GM23338 (cell line): ENCODE measurements around the gene CATSPERE. TPM values are rescaled to one million over a fixed set of nuclear protein-coding genes. Genes with fewer than 3 reads are reported as not detected.

Source experiments
- ATAC-seq: fragments of 200-7000 bp; cut with Tn5 transposase; 3 replicates; pipeline ENCODE4 v1.9.1; 2020
- DNase-seq: peaks from one replicate; pipeline ENCODE4 v3.0.0-alpha.2; 2015; ENCODE audit warnings: low spot score
- H2AFZ ChIP-seq: fragments of 200-600 bp; sonication (generic); 2 replicates; pipeline ENCODE4 v1.8.0; 2016; ENCODE audit warnings: antibody characterized with exemption, mild to moderate bottlenecking, moderate library complexity
- H3F3A ChIP-seq: fragments of 200-600 bp; sonication (generic); replicated peaks from 2 replicates; pipeline ENCODE4 v1.8.0; 2017; ENCODE audit warnings: antibody characterized with exemption, mixed run types, low read depth
- H3K27ac ChIP-seq: fragments of 200-600 bp; sonication (generic); 2 replicates; pipeline ENCODE4 v1.6.1; 2016; ENCODE audit warnings: low read depth
- H3K27me3 ChIP-seq: fragments of 200-600 bp; sonication (generic); 2 replicates; pipeline ENCODE4 v1.8.0; 2016; ENCODE audit warnings: mild to moderate bottlenecking, mixed run types, moderate library complexity; ENCODE audit not compliant: insufficient read depth
- H3K36me3 ChIP-seq: fragments of 200-600 bp; sonication (generic); 2 replicates; pipeline ENCODE4 v1.8.0; 2016; ENCODE audit warnings: mild to moderate bottlenecking; ENCODE audit not compliant: insufficient read depth
- H3K4me1 ChIP-seq: fragments of 200-600 bp; sonication (generic); 2 replicates; pipeline ENCODE4 v1.8.0; 2016; ENCODE audit warnings: mild to moderate bottlenecking, moderate library complexity; ENCODE audit not compliant: insufficient read depth
- H3K4me2 ChIP-seq: fragments of 200-600 bp; sonication (generic); 2 replicates; pipeline ENCODE4 v1.7.1; 2017; ENCODE audit warnings: mixed run types
- H3K4me3 ChIP-seq: fragments of 200-600 bp; sonication (generic); 2 replicates; pipeline ENCODE4 v1.6.1; 2016; ENCODE audit warnings: mixed run types
- H3K79me2 ChIP-seq: fragments of 200-600 bp; sonication (generic); replicated peaks from 2 replicates; pipeline ENCODE4 v1.8.0; 2017; ENCODE audit warnings: mild to moderate bottlenecking; ENCODE audit not compliant: insufficient read depth
- H3K9me2 ChIP-seq: fragments of 200-600 bp; sonication (generic); 2 replicates; pipeline ENCODE4 v1.8.0; 2017; ENCODE audit not compliant: insufficient read depth
- H4K20me1 ChIP-seq: fragments of 200-600 bp; sonication (generic); replicated peaks from 2 replicates; pipeline ENCODE4 v1.8.0; 2017; ENCODE audit warnings: mild to moderate bottlenecking; ENCODE audit not compliant: insufficient read depth
- H3K27ac Mint-ChIP-seq: 2 replicates; pipeline ENCODE4 v1.8.0; 2020; ENCODE audit warnings: inconsistent platforms, mild to moderate bottlenecking, moderate library complexity, mixed read lengths
- H3K27me3 Mint-ChIP-seq: 3 replicates; pipeline ENCODE4 v1.8.0; 2022; ENCODE audit warnings: low read depth, mild to moderate bottlenecking, moderate library complexity, mixed read lengths, inconsistent platforms; ENCODE audit not compliant: insufficient read depth, poor library complexity
- H3K36me3 Mint-ChIP-seq: 3 replicates; pipeline ENCODE4 v1.8.0; 2021; ENCODE audit warnings: low read depth, mild to moderate bottlenecking, inconsistent platforms, moderate library complexity, mixed read lengths
- H3K4me1 Mint-ChIP-seq: 3 replicates; pipeline ENCODE4 v1.8.0; 2020; ENCODE audit warnings: mild to moderate bottlenecking, inconsistent platforms, mixed read lengths
- H3K4me3 Mint-ChIP-seq: 3 replicates; pipeline ENCODE4 v1.8.0; 2021; ENCODE audit warnings: moderate library complexity, mild to moderate bottlenecking, inconsistent platforms, mixed read lengths
- H3K9me3 Mint-ChIP-seq: 3 replicates; pipeline ENCODE4 v1.8.0; 2020; ENCODE audit warnings: moderate library complexity, mild to moderate bottlenecking, inconsistent platforms, mixed read lengths
- STAT1 ChIP-seq: IDR thresholded peaks from one replicate; pipeline ENCODE4 v1.6.1; 2016; ENCODE audit warnings: antibody characterized with exemption; ENCODE audit not compliant: unreplicated experiment
- polyA plus RNA-seq: library from polyadenylated mRNA; unstranded; fragments of >200 nt; fragmentation: Nextera tagmentation; extraction: Ambion mirVana; gene quantifications from 2 replicates; pipeline ENCODE4 v1.2.1, GENCODE V29; 2016
- total RNA-seq: library from RNA; depleted of rRNA; stranded (reverse); fragments of >200 nt; shearing (Covaris generic); gene quantifications from 2 replicates; pipeline ENCODE4 v1.2.3, GENCODE V29; 2014
- TF ChIP-seq, protein P1 (sequence below): fragments of 250-450 bp; sonication (Bioruptor Pico); IDR thresholded peaks from 2 replicates; pipeline ENCODE4 v1.5.0; 2020; ENCODE audit warnings: mild to moderate bottlenecking, moderate library complexity
- TF ChIP-seq, protein P2 (sequence below): IDR thresholded peaks from 2 replicates; pipeline ENCODE4 v1.6.1; 2016; ENCODE audit warnings: antibody characterized with exemption
- TF ChIP-seq, protein P3 (sequence below), 2 experiments: fragments of 200-600 bp in 1 of 2; sonication (generic) in 1 of 2; conservative IDR thresholded peaks; 2 replicates each; pipeline versions ENCODE4 v1.5.1 to v1.6.1; 2016 to 2017; ENCODE audit warnings: antibody characterized with exemption in 2 of 2, low read depth in 2 of 2, mild to moderate bottlenecking in 2 of 2, moderate library complexity in 1 of 2

The CATSPERE gene
- total and polyA plus RNA-seq, 2 experiments from 2014 or later: 0.70 TPM; not detected in 1

- peaks cover 8% of the 10 kb centered on the region; the same call in 1 of the 2 replicates for H3K36me3 ChIP-seq
- Mint-ChIP-seq H3K27ac (no peak overlapping the region), H3K4me1 (peaks cover 20% of the 10 kb centered on the region), H3K4me3 (no peak overlapping the region), H3K27me3 (peaks cover 3% of the 10 kb centered on the region), H3K9me3 (no peaks in the 10 kb centered on the region), H3K36me3 (peaks cover 33% of the 10 kb centered on the region)
- H3K27me3 ChIP-seq: no peaks in the 10 kb centered on the region
- TF ChIP-seq, protein P1, sequence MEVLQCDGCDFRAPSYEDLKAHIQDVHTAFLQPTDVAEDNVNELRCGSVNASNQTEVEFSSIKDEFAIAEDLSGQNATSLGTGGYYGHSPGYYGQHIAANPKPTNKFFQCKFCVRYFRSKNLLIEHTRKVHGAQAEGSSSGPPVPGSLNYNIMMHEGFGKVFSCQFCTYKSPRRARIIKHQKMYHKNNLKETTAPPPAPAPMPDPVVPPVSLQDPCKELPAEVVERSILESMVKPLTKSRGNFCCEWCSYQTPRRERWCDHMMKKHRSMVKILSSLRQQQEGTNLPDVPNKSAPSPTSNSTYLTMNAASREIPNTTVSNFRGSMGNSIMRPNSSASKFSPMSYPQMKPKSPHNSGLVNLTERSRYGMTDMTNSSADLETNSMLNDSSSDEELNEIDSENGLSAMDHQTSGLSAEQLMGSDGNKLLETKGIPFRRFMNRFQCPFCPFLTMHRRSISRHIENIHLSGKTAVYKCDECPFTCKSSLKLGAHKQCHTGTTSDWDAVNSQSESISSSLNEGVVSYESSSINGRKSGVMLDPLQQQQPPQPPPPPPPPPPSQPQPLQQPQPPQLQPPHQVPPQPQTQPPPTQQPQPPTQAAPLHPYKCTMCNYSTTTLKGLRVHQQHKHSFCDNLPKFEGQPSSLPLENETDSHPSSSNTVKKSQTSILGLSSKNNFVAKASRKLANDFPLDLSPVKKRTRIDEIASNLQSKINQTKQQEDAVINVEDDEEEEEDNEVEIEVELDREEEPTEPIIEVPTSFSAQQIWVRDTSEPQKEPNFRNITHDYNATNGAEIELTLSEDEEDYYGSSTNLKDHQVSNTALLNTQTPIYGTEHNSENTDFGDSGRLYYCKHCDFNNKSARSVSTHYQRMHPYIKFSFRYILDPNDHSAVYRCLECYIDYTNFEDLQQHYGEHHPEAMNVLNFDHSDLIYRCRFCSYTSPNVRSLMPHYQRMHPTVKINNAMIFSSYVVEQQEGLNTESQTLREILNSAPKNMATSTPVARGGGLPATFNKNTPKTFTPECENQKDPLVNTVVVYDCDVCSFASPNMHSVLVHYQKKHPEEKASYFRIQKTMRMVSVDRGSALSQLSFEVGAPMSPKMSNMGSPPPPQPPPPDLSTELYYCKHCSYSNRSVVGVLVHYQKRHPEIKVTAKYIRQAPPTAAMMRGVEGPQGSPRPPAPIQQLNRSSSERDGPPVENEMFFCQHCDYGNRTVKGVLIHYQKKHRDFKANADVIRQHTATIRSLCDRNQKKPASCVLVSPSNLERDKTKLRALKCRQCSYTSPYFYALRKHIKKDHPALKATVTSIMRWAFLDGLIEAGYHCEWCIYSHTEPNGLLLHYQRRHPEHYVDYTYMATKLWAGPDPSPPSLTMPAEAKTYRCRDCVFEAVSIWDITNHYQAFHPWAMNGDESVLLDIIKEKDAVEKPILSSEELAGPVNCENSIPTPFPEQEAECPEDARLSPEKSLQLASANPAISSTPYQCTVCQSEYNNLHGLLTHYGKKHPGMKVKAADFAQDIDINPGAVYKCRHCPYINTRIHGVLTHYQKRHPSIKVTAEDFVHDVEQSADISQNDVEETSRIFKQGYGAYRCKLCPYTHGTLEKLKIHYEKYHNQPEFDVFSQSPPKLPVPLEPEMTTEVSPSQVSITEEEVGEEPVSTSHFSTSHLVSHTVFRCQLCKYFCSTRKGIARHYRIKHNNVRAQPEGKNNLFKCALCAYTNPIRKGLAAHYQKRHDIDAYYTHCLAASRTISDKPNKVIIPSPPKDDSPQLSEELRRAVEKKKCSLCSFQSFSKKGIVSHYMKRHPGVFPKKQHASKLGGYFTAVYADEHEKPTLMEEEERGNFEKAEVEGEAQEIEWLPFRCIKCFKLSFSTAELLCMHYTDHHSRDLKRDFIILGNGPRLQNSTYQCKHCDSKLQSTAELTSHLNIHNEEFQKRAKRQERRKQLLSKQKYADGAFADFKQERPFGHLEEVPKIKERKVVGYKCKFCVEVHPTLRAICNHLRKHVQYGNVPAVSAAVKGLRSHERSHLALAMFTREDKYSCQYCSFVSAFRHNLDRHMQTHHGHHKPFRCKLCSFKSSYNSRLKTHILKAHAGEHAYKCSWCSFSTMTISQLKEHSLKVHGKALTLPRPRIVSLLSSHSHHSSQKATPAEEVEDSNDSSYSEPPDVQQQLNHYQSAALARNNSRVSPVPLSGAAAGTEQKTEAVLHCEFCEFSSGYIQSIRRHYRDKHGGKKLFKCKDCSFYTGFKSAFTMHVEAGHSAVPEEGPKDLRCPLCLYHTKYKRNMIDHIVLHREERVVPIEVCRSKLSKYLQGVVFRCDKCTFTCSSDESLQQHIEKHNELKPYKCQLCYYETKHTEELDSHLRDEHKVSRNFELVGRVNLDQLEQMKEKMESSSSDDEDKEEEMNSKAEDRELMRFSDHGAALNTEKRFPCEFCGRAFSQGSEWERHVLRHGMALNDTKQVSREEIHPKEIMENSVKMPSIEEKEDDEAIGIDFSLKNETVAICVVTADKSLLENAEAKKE (CRISPR knock-in tag): no peak
- TF ChIP-seq, protein P2, sequence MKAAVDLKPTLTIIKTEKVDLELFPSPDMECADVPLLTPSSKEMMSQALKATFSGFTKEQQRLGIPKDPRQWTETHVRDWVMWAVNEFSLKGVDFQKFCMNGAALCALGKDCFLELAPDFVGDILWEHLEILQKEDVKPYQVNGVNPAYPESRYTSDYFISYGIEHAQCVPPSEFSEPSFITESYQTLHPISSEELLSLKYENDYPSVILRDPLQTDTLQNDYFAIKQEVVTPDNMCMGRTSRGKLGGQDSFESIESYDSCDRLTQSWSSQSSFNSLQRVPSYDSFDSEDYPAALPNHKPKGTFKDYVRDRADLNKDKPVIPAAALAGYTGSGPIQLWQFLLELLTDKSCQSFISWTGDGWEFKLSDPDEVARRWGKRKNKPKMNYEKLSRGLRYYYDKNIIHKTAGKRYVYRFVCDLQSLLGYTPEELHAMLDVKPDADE: no peak
- TF ChIP-seq, protein P3, sequence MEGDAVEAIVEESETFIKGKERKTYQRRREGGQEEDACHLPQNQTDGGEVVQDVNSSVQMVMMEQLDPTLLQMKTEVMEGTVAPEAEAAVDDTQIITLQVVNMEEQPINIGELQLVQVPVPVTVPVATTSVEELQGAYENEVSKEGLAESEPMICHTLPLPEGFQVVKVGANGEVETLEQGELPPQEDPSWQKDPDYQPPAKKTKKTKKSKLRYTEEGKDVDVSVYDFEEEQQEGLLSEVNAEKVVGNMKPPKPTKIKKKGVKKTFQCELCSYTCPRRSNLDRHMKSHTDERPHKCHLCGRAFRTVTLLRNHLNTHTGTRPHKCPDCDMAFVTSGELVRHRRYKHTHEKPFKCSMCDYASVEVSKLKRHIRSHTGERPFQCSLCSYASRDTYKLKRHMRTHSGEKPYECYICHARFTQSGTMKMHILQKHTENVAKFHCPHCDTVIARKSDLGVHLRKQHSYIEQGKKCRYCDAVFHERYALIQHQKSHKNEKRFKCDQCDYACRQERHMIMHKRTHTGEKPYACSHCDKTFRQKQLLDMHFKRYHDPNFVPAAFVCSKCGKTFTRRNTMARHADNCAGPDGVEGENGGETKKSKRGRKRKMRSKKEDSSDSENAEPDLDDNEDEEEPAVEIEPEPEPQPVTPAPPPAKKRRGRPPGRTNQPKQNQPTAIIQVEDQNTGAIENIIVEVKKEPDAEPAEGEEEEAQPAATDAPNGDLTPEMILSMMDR (conservative IDR thresholded peaks at IDR 0.05; ENCODE audit: low read depth in 2 of 2): no peak
- TF ChIP-seq STAT1: no peak
- H3K27ac ChIP-seq: no peak overlapping the region
- ATAC-seq (no peak), DNase-seq (no peak)
- peaks cover 13% of the 10 kb centered on the region for H3K4me1 ChIP-seq
- H3K4me3 ChIP-seq: no peak overlapping the region
- H3K79me2 ChIP-seq: peaks cover 44% of the 10 kb centered on the region
- no peak overlapping the region for H3K4me2 ChIP-seq
- H2AFZ ChIP-seq: no peak overlapping the region
- no peaks in the 10 kb centered on the region for H3K9me2 ChIP-seq
- no peaks in the 10 kb centered on the region for H3F3A ChIP-seq
- H4K20me1 ChIP-seq: peaks cover 5% of the 10 kb centered on the region; the same call in 1 of the 2 replicates
Measured at GRCh38 chr1:244435562-244436205, 25.4 kb upstream of the CATSPERE start.
